Transverse colon (tissue), 4 donors: Measurements from ENCODE around the gene FANCD2. TPM values are rescaled to one million over a fixed set of nuclear protein-coding genes. Genes with fewer than 3 reads are reported as not detected.

Experiments
- DNase-seq: peaks from one replicate; pipeline ENCODE4 v3.0.0-alpha.2; 2019
- H3K27ac ChIP-seq, 4 donors: fragments of 200-600 bp; sonication (generic); 2 replicates each; pipeline ENCODE4 v1.5.1; 2016 to 2018; ENCODE audit warnings: inconsistent platforms in 4 of 4
- H3K27me3 ChIP-seq: fragments of 200-600 bp; sonication (generic); 2 replicates; pipeline ENCODE4 v1.5.1; 2017; ENCODE audit warnings: inconsistent platforms
- H3K36me3 ChIP-seq, 4 donors: fragments of 200-600 bp; sonication (generic); 2 replicates each; pipeline ENCODE4 v1.5.1; 2017 to 2019; ENCODE audit warnings: inconsistent platforms in 4 of 4
- H3K4me1 ChIP-seq, 4 donors: fragments of 200-600 bp; sonication (generic); 2 replicates each; pipeline ENCODE4 v1.5.1; 2017 to 2020; ENCODE audit warnings: inconsistent platforms in 4 of 4
- H3K4me3 ChIP-seq, 4 donors: fragments of 200-600 bp; sonication (generic); 1 replicate in 1 of 4; 2 replicates in 3 of 4; pipeline versions ENCODE4 v1.5.1 to v1.6.1; 2017 to 2019; ENCODE audit warnings: inconsistent platforms in 4 of 4
- H3K9me3 ChIP-seq, 2 donors: fragments of 200-600 bp; sonication (generic); 2 replicates each; pipeline ENCODE4 v1.5.1; 2017 to 2019; ENCODE audit warnings: inconsistent platforms in 2 of 2
- CTCF ChIP-seq, 5 experiments: fragments of 200-600 bp in 3 of 5; fragments of 450-650 bp in 2 of 5; sonication (generic) in 3 of 5; IDR thresholded peaks; 1 replicate in 2 of 5; 2 replicates in 3 of 5; pipeline ENCODE4 v1.5.1; 2016 to 2017; ENCODE audit warnings: antibody characterized with exemption in 5 of 5, inconsistent platforms in 3 of 5, mild to moderate bottlenecking in 2 of 5, moderate library complexity in 1 of 5
- EP300 ChIP-seq: sonication (generic); formaldehyde crosslinking; IDR thresholded peaks from one replicate; pipeline ENCODE4 v1.6.1; 2017; ENCODE audit warnings: antibody characterized with exemption, low read depth
- POLR2A ChIP-seq: fragments of 450-650 bp; IDR thresholded peaks from one replicate; pipeline ENCODE4 v1.6.1; 2016; ENCODE audit warnings: antibody characterized with exemption, mild to moderate bottlenecking, moderate library complexity
- POLR2AphosphoS5 ChIP-seq, 3 donors: sonication (generic); formaldehyde crosslinking; IDR thresholded peaks; one replicate each; pipeline ENCODE4 v1.6.1; 2016; ENCODE audit warnings: antibody characterized with exemption in 3 of 3
- WGBS, 2 donors: methylation state at CpG; one replicate each; pipeline ENCODE4 v1.1.5; 2018; ENCODE audit warnings: low coverage in 1 of 2; 5-methylcytosine and 5-hydroxymethylcytosine counted together
- in situ Hi-C, 4 donors: fragments of 200-750 bp; cut with MboI; loops; one replicate each; pipeline versions ENCODE4 v1.15.0 to v1.15.1; 2017; ENCODE audit warnings: low sequenced_read_pairs in 3 of 4, low pct_ligation_motif_present in 1 of 4, low pct_unique_long_range_greater_than_20kb in 1 of 4
- intact Hi-C: fragments of 100-400 bp; cut with DNase I; formaldehyde crosslinking; loops from one replicate; pipeline ENCODE4 v1.15.1; 2023; ENCODE audit warnings: low total_unique reads
- total RNA-seq, 4 donors: library from RNA; depleted of rRNA; stranded (reverse); fragments of >200 nt; gene quantifications; one replicate each; pipeline ENCODE4 v1.1.0, GENCODE V29; 2016

FANCD2 gene
- total RNA-seq = 10 to 100 TPM in 1 of 4 donors, 1 to 10 TPM in 2, under 1 TPM in 1; 0.80 to 43.0 (median 4.9) TPM

GRCh38 chr3:10026084-10026890 lies at the start of gene FANCD2:
TSS of gene FANCD2 (plus strand) at chr3:10026437. CDS start at chr3:10028658, 2,221 bp downstream.
- H3K27me3 ChIP-seq = no peaks in the 10 kb centered on the region
- WGBS, 2 donors = 0 to 1% methylated on average over 4 to 60 of the region's 61 CpGs
- H3K36me3 ChIP-seq = peaks cover 0 to 14% (median 0%) of the 10 kb centered on the region in 4 donors
- peaks cover 13 to 30% (median 17%) of the 10 kb centered on the region in 4 donors for H3K4me1 ChIP-seq
- H3K9me3 ChIP-seq = no peaks in the 10 kb centered on the region
- peak; percentile 87 for TF ChIP-seq POLR2A
- no peak for TF ChIP-seq EP300
- TF ChIP-seq POLR2AphosphoS5 (IDR thresholded peaks at IDR 0.05) = peak; percentile 83 to 95 (median 95)
- peak in 2 of 5 experiments; percentile 6 to 17 for TF ChIP-seq CTCF (IDR thresholded peaks at IDR 0.05)
- DNase-seq = peak; percentile 92
- peak within 1 kb of the TSS; percentile 72 to 89 (median 87) for H3K27ac ChIP-seq
- in situ Hi-C loops = no loop called here
- peak within 1 kb of the TSS; percentile 60 to 93 (median 74) for H3K4me3 ChIP-seq
- intact Hi-C loops = loop anchor here (10.0 kb wide), 1 partner anchor 81 kb away; no protein-coding TSS in a partner anchor

GRCh38 chr3:9976721-9977709 lies 49.2 kb upstream of the FANCD2 start:
- in situ Hi-C loops (loop anchor here in 2 of 4 donors (25.0 kb wide), 1 partner anchor 260 kb away; the partner anchor contains the start of gene TATDN2 (in 2 of the 2)), intact Hi-C loops (no loop called here)
- H3K4me3 ChIP-seq = no peak overlapping the region
- no peaks in the 10 kb centered on the region for H3K27me3 ChIP-seq
- peak; percentile 55 for DNase-seq
- 59 to 69% methylated on average over 5 to 7 of the region's 7 CpGs for WGBS, 2 donors
- peaks cover 6 to 18% (median 10%) of the 10 kb centered on the region in 4 donors for H3K4me1 ChIP-seq
- peak overlapping the region; percentile 68 to 80 (median 76) for H3K27ac ChIP-seq
- no peak for TF ChIP-seq POLR2A
- TF ChIP-seq POLR2AphosphoS5 (IDR thresholded peaks at IDR 0.05) = peak; percentile 49 to 59 (median 56)
- no peaks in the 10 kb centered on the region for H3K9me3 ChIP-seq
- peaks cover 0 to 47% (median 20%) of the 10 kb centered on the region in 4 donors for H3K36me3 ChIP-seq

- H3K27me3 ChIP-seq = no peaks in the 10 kb centered on the region
- no peak overlapping the region for H3K4me3 ChIP-seq
- TF ChIP-seq EP300 = no peak
- no peak for TF ChIP-seq POLR2AphosphoS5 (IDR thresholded peaks at IDR 0.05)
- TF ChIP-seq POLR2A = no peak
- no peak for TF ChIP-seq CTCF (IDR thresholded peaks at IDR 0.05)
- DNase-seq = no peak
- peaks cover 0 to 29% (median 11%) of the 10 kb centered on the region in 4 donors for H3K36me3 ChIP-seq
- 83 to 89% methylated on average over 5 to 8 of the region's 8 CpGs for WGBS, 2 donors
- H3K4me1 ChIP-seq = peaks cover 6 to 26% (median 10%) of the 10 kb centered on the region in 4 donors
- intact Hi-C loops (no loop called here), in situ Hi-C loops (loop anchor here in 2 of 4 donors (25.0 kb wide), 1 partner anchor 258 kb away; the partner anchor contains the start of gene TATDN2 (in 2 of the 2))
- H3K9me3 ChIP-seq = no peaks in the 10 kb centered on the region
- H3K27ac ChIP-seq = peak overlapping the region in 3 of 4 donors; percentile 16 to 80 (median 79)
Observed at GRCh38 chr3:9978710-9979305, 47.4 kb upstream of the FANCD2 start.

- intact Hi-C loops = no loop called here
- Histone ChIP-seq H3K27me3 (no peaks in the 10 kb centered on the region), H3K4me1 (peaks cover 8 to 36% (median 14%) of the 10 kb centered on the region in 4 donors), H3K9me3 (no peaks in the 10 kb centered on the region), H3K27ac (no peak overlapping the region), H3K4me3 (no peak overlapping the region), H3K36me3 (peaks cover 0 to 17% (median 9%) of the 10 kb centered on the region in 4 donors)
- WGBS, 2 donors = 88 to 95% methylated on average over 1 to 2 of the region's 2 CpGs
- DNase-seq = no peak
- TF ChIP-seq POLR2A = no peak
- TF ChIP-seq CTCF (IDR thresholded peaks at IDR 0.05) = no peak
- TF ChIP-seq POLR2AphosphoS5 (IDR thresholded peaks at IDR 0.05) = no peak
- TF ChIP-seq EP300 = no peak
- in situ Hi-C loops = loop anchor here in 2 of 4 donors (25.0 kb wide), 1 partner anchor 257 kb away; the partner anchor contains the start of gene TATDN2 (in 2 of the 2)
Observed at GRCh38 chr3:9980251-9980650, 46.0 kb upstream of the FANCD2 start.
